Left colon (tissue), 2 donors: Measurements from ENCODE around the gene KCNQ1. TPM values are rescaled to one million over a fixed set of nuclear protein-coding genes. Genes with fewer than 3 reads are reported as not detected.

ENCODE experiments used
- ATAC-seq: fragments of 200-7000 bp; cut with Tn5 transposase; one replicate; pipeline ENCODE4 v1.9.1; 2020; ENCODE audit warnings: mild to moderate bottlenecking, moderate library complexity
- DNase-seq, 2 donors: peaks; one replicate each; pipeline ENCODE4 v3.0.0-alpha.2; 2020
- intact Hi-C, 2 donors: fragments of 100-400 bp; cut with DNase I in 1 of 2; cut with micrococcal nuclease in 1 of 2; formaldehyde crosslinking; loops; one replicate each; pipeline versions ENCODE4 v1.11.2 to v1.14.0; 2022; cut with DNase I, micrococcal nuclease
- total RNA-seq, 2 donors: library from RNA; stranded (reverse); fragmentation: NEBNext Ultra II Directional; extraction: Animal tissue kit (Norgen Biotek cat#: 25700); gene quantifications; one replicate each; pipeline ENCODE4 v1.2.1, GENCODE V29; 2021
- donor health status: DM: no; HTN: no; CAD: no.
- donor health status: DM: yes; HTN: yes; CAD: no.

Gene KCNQ1
- total RNA-seq, 2 donors from 2014 or later: 42.8 to 56.8 TPM

DNA sequence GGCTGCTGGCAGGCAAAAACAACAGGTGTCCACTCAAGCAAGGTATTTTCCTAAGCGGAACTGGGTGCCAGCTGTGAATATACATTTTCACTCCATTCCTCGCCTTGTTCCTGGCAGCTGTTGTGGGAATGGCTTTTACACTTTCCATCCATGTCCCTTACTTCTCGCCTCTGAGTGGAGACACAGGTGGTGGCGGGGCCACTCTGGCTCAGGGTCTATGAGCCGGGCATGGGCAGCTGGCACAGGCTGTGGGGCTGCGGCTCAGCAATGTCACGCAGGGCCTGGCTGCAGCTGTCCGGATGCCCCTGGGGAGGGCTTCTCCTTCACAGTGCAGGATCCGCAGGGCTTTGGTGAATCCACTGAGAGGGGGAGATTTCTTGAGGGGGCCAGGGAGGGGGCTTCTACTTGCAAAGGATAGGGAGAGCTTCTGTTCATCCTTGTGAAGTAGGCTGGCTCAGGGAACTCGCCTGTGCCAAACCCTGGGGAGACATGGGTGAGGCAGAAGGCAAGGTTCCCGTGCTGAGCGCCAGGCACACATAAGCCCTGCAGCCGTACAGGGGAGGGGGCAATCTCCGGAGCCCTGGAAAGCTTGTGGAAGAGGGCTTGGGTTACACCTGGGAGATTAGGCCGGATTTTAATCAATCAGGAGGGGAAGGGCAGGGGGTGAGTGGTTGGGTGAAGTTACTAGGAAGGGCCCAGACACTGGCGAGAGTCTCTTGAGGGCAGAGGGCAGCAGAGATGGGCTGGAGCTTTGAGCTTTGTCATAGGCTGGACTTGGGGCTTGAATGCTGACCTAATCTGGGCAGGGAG is 209.3 kb downstream of the KCNQ1 start:
- DNase-seq: no peak
- intact Hi-C loops: no loop called here
- no peak for ATAC-seq

DNA sequence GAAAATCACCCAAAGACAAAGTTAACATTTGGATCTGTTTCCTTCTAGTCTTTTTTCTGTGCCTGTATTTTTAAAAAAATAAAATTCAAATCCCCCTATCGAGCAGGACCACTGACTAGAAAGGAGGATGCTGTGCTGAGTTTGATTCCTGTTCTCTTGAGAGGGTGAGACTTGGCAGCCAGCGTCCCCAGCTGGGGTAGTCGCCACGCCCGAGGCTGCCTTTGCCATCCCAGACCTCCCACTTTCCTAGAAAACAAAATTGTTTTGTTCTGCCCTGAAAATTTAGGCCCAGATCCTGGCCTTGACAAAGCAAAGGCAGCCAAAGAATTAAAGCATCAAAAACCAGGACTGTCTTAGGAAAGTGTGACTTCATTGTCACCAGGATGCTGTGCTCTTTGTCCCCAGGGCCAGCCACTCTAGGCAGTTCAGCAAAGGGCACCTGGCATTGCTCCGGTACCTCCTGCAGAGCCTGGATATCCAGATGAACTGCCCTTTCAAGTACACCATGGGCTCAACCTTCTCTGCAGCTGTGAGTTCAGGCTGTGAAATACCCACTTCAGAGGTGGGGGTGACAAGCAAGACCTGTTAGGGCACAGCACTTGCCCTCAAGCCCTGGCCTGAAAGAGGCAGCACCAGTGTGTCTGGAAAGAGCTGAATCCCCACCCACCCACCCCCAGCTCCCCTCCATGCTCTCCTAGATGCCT is 210.4 kb downstream of the KCNQ1 start:
- intact Hi-C loops: no loop called here
- ATAC-seq (no peak), DNase-seq (no peak)

DNA sequence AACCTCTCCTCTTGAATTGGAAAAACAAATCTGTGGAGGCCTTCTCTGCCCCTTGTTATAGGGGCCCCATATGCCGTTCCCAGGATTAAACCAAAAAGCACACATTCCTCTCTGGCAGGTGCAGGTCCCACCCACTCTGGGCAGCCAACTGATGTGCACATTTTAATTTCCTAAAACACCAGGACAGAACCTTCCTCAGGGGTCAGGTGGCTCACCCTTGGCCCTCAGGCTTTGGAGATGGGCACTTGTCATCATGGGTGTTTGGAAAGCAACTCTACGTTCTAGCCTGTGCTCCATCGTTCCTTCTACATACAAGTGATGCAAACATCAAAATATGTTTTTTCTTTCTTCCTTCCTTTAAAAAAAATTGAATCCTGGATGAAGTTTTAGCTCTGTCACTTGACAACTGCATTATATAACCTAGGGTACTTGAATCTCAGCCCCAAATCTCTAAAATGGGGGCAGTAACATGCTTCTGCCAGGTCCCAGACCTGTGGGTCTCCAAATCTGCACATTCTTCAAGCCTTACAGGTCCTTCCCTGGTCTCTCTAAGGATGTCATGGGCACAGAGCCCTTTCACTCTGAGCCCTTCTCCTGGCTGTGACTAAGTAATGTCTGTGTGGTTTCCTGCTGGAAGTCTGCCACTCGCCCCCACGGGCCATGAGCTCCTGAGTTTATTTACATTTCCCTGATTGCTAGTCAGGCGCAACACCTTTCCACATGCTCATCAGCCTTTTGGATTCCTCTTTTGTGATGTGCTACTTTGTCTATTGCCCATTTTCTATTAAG is 211.2 kb downstream of the KCNQ1 start:
- intact Hi-C loops: no loop called here
- DNase-seq (no peak), ATAC-seq (peak; percentile 59)

DNA sequence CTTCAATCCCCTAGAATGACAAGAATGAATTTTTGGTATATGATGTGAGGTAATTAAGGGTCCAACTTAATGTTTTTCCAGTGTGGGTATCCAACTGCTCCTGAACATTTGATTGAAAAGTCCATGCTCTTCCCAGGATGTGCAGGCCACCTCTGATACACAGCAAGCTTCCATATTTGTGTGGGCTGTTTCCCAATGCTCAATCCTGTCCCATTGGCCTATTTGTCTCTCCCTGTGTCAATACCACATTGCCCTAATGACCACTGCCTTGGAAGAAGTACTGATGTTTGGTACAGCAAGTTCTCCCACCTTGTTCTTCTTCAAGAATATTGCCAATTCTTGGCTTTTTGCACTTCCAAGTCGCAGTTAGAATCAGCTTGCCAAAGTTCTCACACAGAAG is 212.1 kb downstream of the KCNQ1 start:
- DNase-seq (no peak), ATAC-seq (no peak)
- intact Hi-C loops: no loop called here

DNA sequence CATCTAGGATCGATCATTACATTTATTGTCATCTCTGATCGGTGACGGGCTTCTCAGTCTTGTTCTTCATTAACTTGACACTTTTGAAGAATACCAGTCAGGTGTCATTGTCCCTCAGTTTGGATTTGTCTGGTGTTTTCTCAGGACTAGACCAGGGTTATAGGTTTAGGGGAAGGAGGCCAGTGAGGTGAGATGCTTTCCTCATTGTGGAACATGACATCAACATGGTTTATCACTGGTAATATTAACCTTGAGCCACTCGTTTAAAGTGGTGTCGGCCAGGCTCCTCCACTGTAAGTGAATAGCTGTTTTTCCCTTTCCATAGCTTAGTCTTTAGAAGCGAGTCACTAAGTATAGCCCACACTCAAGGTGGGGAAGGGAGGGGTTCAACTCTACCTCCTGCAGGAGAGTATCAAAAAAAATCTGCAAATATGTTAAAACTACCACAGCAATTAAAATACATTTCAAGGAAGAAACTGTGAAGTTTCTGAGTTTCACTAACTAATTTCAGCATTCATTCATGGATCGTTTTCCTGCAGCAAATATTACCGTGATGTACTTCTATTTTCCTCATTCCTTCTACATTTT is 213.0 kb downstream of the KCNQ1 start:
- intact Hi-C loops: no loop called here
- ATAC-seq (no peak), DNase-seq (no peak)

DNA sequence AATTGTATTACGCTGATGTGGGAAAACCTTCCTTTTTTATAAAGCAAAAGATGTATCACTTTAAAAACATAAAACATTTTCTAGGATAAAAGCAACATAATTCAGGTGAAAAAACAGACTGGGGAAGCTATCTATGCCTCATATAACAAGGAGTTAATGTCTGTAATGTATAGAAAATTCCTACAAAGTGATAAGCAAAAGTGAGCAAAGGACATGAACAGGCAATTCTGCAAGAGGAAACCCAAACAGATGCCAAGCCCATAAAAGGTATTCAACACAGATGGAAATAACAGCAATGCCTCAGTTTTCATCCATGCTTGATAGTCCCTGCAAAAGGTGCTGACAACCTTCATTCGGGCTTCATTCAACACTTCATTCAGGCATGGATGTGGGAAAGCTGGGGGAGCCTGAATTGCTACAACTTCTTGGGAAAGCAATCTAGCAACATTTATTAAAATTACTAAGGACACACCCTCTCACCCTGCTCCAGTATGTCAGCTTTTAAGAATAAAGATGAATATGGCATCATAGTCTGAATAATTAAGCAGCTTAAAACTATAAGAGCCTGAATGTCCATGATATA is 215.6 kb downstream of the KCNQ1 start:
- ATAC-seq (no peak), DNase-seq (no peak)
- intact Hi-C loops: no loop called here

DNA sequence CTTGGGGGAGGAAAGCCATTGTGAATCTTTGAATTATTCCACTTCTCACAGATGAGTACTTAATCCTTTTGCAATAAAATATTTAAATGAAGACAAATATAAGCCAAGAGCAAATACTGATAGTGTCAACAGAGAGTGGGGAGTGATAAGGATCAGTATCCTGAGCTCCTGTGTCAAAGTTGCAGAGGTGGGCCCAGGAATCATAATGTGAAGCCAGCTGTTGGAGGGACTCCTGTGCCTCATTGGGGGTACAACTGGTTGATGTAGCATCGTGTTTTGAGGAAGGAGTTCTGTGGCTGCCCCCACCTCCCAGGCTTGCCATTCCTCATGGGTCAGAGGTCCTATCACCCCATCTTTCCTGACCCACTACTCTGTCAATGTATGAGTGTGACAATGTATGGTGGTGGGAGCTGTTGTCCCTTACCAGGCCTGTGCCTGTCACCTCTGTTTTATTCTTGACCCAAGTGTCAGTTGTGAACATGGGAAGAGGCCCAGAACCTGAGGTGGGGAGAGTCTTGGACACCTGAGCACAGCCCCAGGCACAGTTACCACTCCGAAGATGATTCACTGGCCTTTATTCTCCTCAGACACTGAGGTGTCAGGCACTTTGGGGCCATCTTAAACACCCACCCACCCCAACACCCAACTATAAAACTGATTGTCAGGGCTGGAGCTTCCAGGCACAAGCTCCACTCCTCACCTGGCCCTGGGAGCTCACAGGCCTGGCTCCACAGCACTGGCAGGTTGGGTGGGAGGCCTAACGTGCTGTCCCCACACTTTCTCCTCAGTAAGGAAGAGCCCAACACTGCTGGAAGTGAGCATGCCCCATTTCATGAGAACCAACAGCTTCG is 216.6 kb downstream of the KCNQ1 start:
- intact Hi-C loops: no loop called here
- ATAC-seq (no peak), DNase-seq (no peak)

DNA sequence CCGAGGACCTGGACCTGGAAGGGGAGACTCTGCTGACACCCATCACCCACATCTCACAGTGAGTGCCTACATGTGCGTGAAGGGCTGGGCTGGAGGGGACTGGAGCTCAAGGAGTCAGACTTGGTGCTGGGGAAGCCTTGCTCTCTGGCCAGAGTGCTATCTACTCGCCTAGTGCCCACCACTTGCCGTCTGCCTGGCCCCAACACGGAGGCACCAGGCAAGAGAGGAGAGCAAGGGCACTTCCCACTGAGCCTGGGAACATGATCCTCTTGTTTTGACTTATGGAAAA is 217.2 kb downstream of the KCNQ1 start:
- no peak for DNase-seq
- intact Hi-C loops: no loop called here

DNA sequence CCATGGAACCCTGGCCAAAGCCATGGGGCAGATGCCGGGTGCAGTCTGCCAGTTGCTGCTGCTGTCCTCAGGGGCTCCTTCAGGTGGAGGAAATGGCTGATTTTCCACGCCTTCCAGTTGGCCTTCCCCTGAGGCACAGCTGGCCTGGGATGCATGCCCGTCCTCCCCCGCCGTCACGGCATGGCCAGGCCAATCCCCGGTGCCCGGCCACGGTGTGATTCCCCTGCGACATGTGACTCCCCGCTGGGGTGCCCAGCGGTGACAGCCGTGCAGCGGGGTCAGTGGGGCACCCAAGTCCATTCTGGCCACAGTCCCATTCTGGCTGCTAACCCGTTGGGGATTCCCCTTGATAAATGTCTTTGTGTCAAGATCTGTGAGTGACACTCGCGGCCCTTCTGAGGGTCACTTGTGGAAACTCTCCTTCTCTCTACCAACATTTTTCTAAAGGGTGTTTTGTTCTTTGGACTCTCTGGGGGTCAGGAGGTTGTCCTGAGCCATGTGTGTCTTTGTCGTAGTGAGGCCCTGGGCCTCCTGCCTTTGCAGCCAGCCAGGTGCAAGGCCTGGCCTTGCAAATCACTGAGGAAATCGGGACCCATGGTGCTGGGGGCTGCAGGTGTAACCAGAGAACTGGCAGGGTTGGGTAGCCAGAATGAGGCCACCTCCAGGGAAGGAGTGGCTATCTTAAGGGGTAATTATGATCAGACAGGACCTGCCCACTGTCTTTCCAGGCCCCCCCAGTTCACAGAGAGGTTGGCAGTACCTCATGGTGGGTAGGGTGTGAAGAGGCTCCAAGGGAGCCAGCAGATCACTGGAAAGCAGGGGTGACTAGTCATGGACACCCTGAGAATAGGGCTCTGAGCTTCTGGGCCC is 217.9 kb downstream of the KCNQ1 start:
- DNase-seq: no peak
- ATAC-seq: no peak
- intact Hi-C loops: no loop called here

More for the DNA sequence above, 217.2 kb downstream of the KCNQ1 start:
- ATAC-seq: no peak

DNA sequence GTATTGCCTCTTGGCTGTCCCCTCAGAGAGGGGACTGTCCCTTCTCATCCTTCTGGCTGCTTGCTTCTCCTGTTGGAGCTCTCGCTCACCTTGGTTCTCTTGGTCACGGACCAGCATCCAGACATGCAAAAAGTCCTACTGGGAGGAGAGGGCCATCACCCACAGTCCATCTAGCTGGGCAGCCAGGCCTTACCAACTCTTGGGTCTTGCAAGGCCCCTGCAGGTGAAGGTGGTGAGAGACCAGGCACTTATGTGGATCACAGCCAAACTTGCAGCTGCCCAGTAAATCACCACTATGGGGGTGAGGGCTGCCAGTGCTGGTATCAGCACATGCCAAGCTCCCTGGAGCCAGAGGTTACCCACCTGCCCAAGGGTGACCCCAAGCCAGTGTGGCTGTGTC is 218.7 kb downstream of the KCNQ1 start:
- intact Hi-C loops: no loop called here
- ATAC-seq (no peak), DNase-seq (no peak)

DNA sequence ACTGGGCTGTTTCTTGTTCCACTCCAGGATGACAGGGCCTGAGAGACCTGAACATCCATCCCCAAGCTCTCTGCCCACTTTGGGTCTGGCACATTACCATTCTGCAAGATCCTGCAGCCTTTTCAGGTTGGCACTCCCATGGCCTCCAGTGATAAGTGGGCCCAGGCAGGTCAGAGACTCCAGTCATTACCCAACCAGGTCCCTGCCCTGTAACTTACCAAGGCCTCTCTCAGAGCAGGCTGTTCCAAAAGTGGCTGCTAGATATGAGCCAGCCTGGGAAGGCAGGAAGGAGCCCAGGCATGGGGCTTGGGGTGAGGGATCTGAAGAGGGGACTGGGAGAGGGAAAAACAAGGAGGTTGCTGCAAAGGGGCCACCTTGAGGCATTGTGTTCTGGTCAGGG is 219.1 kb downstream of the KCNQ1 start:
- DNase-seq (no peak), ATAC-seq (no peak)
- intact Hi-C loops: no loop called here

DNA sequence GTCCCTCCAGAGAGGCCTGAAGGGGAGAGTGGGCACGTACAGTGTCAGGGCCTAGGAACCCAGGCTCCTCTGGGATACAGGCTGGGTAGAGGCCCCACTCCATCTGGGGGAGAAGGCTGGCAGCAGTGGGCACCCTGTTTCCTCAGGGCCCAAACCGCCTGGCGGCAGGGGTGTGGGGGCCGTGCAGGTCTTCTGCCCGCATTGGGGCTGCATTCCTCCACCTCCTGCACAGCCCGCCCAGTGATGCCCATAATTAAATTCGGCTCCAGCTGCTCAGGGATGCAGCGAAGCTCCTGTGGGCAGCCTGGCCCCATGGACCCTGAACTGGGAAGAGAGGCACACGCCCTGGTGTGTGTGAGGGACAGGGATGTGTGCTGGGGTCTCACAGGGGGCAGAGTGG is 219.6 kb downstream of the KCNQ1 start:
- intact Hi-C loops: no loop called here
- ATAC-seq (no peak), DNase-seq (no peak)

DNA sequence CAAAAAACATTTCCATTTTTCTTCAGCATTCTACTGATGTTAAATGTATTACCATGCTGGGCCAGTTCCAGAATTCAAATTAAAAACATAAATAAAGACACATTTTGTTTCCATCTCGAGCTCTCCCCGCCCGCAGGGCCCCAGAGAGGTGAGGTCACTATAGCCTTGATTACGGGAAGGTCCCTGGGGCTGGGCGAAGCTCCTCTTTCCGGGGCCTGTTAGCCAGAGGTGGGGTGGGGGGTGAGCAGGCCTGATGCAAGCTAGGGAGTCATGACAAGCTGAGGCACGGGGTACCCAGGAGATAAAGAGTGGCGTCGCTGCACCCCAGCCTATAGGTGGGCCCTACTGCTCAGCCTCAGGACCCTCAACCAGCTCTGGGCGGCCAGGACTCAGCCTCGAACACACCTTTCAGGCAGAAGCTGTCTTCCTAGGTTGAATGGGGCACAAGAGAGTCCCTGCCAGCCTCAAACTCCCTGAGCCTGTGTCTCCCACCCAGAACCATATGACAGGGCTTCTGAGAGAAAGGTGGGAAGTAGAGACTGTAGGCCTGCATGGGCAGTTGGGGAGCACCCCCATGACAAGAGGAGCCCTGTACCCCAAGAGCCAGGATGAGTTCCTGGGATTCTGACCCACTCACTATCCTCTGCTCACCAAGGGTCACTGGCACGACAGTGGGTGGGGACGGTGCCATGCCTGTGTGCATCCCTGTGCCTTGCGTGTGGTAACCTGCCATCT is 220.2 kb downstream of the KCNQ1 start:
- ATAC-seq (no peak), DNase-seq (no peak)
- intact Hi-C loops: no loop called here

DNA sequence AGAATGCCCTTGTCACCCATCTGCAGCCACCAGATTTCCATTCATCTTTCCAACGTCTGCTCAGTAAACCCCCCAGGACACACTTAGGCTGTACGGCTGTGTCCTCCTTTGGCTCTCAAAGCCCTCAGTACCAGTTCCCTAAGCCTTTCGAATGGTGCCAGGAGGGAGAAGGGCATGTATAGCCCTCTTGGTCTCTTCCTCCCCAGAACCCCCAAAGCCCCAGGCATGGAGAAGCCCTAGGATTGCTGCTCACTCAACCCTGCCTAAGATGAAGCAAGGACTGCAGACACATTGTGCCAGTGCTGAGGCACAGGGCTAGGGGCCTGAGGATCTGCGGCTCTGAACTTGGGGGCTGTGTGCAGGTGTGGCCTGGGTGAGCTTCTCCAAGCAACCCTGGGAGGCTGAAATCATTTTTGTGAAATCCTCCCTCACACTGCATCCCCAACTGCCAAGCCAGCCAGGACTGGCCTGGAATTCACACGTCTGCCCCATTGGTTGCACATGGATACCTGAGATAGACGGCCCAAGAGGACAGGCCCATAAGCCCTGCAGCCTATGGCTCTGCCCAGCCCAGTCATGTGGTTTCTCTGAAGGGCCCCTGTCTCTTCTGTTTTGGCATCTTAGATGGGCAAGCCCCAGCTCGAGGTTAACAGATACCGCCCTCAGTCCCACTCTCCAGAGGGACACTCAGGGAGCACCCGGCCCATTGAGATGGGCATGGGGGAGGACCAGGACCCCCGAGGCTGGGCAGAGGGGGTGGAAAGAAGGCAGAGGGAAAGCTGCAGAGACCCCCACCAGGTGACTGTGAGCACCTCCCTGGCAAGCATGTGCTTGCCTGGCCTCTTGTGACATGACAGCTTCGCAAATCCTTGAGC is 221.0 kb downstream of the KCNQ1 start:
- no peak for DNase-seq
- intact Hi-C loops: no loop called here
- ATAC-seq: no peak

DNA sequence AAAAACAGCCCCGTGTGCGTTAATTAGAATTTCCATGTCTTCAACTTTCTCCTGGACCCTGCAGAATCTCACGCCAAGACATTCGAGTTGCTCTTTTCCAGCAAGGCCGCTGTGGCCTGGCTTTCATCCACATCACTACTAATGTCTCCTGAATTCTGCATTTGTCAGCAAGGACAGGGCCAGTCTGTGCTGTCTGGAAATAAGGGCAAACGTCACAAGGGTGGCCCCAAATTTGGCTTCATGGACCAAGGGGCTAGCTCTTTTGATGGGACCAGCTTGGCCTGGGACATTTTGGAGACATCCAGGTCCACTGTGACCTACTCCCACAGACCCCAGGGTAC is 221.6 kb downstream of the KCNQ1 start:
- ATAC-seq (no peak), DNase-seq (no peak)
- intact Hi-C loops: no loop called here
